Breast epithelium (tissue), 4 donors: ENCODE results near the gene NDUFAF8. TPM values are rescaled to one million over a fixed set of nuclear protein-coding genes. Genes with fewer than 3 reads are reported as not detected.
A peak's percentile ranks its signal among the peaks of the same experiment; 100 is the strongest.

ENCODE experiments used
- DNase-seq, 2 donors: peaks; one replicate each; pipeline ENCODE4 v3.0.0-alpha.2; 2019; ENCODE audit warnings: low spot score in 2 of 2
- H3K27ac ChIP-seq, 2 donors: fragments of 200-600 bp; sonication (generic) in 1 of 2; one replicate each; pipeline ENCODE4 v1.5.1; 2016 to 2019; ENCODE audit warnings: mild to moderate bottlenecking in 1 of 2
- H3K27me3 ChIP-seq, 2 donors: fragments of 200-600 bp; sonication (generic) in 1 of 2; one replicate each; pipeline versions ENCODE4 v1.5.1 to v1.6.0; 2017 to 2019; ENCODE audit warnings: control low read depth in 1 of 2, mild to moderate bottlenecking in 1 of 2
- H3K36me3 ChIP-seq: fragments of 200-600 bp; one replicate; pipeline ENCODE4 v1.5.1; 2019
- H3K4me1 ChIP-seq, 2 donors: fragments of 200-600 bp; sonication (generic); one replicate each; pipeline ENCODE4 v1.5.1; 2016 to 2019; ENCODE audit warnings: control low read depth in 1 of 2
- H3K4me3 ChIP-seq, 3 donors: fragments of 200-600 bp; sonication (generic); 1 replicate in 2 of 3; 2 replicates in 1 of 3; pipeline ENCODE4 v1.5.1; 2016 to 2019; ENCODE audit warnings: mild to moderate bottlenecking in 3 of 3, moderate library complexity in 2 of 3
- H3K9me3 ChIP-seq, 2 donors: fragments of 200-600 bp; sonication (generic) in 1 of 2; one replicate each; pipeline ENCODE4 v1.5.1; 2016 to 2019; ENCODE audit warnings: control low read depth in 1 of 2
- CTCF ChIP-seq, 3 donors: fragments of 450-650 bp; IDR thresholded peaks; one replicate each; pipeline ENCODE4 v1.5.1; 2016 to 2017; ENCODE audit warnings: antibody characterized with exemption in 3 of 3, mild to moderate bottlenecking in 3 of 3, moderate library complexity in 3 of 3
- POLR2A ChIP-seq: fragments of 450-650 bp; IDR thresholded peaks from one replicate; pipeline ENCODE4 v1.6.1; 2016; ENCODE audit warnings: antibody characterized with exemption, mild to moderate bottlenecking, moderate library complexity
- POLR2AphosphoS5 ChIP-seq, 3 donors: sonication (generic); formaldehyde crosslinking; IDR thresholded peaks; one replicate each; pipeline ENCODE4 v1.6.1; 2017; ENCODE audit warnings: antibody characterized with exemption in 3 of 3
- intact Hi-C: fragments of 100-400 bp; cut with DNase I; formaldehyde crosslinking; loops from one replicate; pipeline ENCODE4 v1.15.1; 2023; ENCODE audit warnings: low total_unique reads
- total RNA-seq, 3 donors: library from RNA; depleted of rRNA; stranded (reverse); fragments of >200 nt; gene quantifications; one replicate each; pipeline ENCODE4 v1.1.0, GENCODE V29; 2016

Gene NDUFAF8
- total RNA-seq, 3 donors from 2014 or later, result 34.2 to 39.7 (median 35.2) TPM

- TF ChIP-seq POLR2A, result no peak
- TF ChIP-seq POLR2AphosphoS5 (IDR thresholded peaks at IDR 0.05), result peak in 1 of 3 donors; percentile 14
- no peak for TF ChIP-seq CTCF (IDR thresholded peaks at IDR 0.05)
- Histone ChIP-seq H3K9me3 (no peaks in the 10 kb centered on the region), H3K27ac (peak overlapping the region; percentile 31 to 85), H3K4me3 (peak overlapping the region; percentile 29 to 63 (median 38)), H3K27me3 (no peaks in the 10 kb centered on the region), H3K4me1 (no peaks in the 10 kb centered on the region), H3K36me3 (no peaks in the 10 kb centered on the region)
- intact Hi-C loops, result no loop called here
- DNase-seq, result no peak
Measured at GRCh38 chr17:81285179-81285878, 46.2 kb downstream of the NDUFAF8 start.

- Histone ChIP-seq H3K4me1 (no peaks in the 10 kb centered on the region), H3K36me3 (no peaks in the 10 kb centered on the region), H3K27ac (peak overlapping the region; percentile 31 to 85), H3K4me3 (peak overlapping the region; percentile 29 to 63 (median 38)), H3K9me3 (no peaks in the 10 kb centered on the region), H3K27me3 (no peaks in the 10 kb centered on the region)
- TF ChIP-seq POLR2AphosphoS5 (IDR thresholded peaks at IDR 0.05) (no peak), CTCF (IDR thresholded peaks at IDR 0.05) (no peak), POLR2A (no peak)
- no peak for DNase-seq
- intact Hi-C loops, result no loop called here
Measured at GRCh38 chr17:81285894-81286293, 46.8 kb downstream of the NDUFAF8 start.

- Histone ChIP-seq H3K9me3 (no peaks in the 10 kb centered on the region), H3K36me3 (no peaks in the 10 kb centered on the region), H3K4me1 (no peaks in the 10 kb centered on the region), H3K27me3 (no peaks in the 10 kb centered on the region), H3K4me3 (no peak overlapping the region), H3K27ac (peak overlapping the region in 1 of 2 donors; percentile 85)
- no peak for DNase-seq
- intact Hi-C loops, result no loop called here
- TF ChIP-seq POLR2AphosphoS5 (IDR thresholded peaks at IDR 0.05) (no peak), CTCF (IDR thresholded peaks at IDR 0.05) (no peak), POLR2A (no peak)
Measured at GRCh38 chr17:81286491-81287145, 47.5 kb downstream of the NDUFAF8 start.

GRCh38 chr17:81287152-81287551 is 48.0 kb downstream of the NDUFAF8 start:
- intact Hi-C loops, result no loop called here
- no peaks in the 10 kb centered on the region for H3K9me3 ChIP-seq
- H3K36me3 ChIP-seq, result no peaks in the 10 kb centered on the region
- no peak for DNase-seq
- H3K27me3 ChIP-seq, result no peaks in the 10 kb centered on the region
- TF ChIP-seq CTCF (IDR thresholded peaks at IDR 0.05) (no peak), POLR2A (no peak), POLR2AphosphoS5 (IDR thresholded peaks at IDR 0.05) (no peak)
- H3K4me1 ChIP-seq, result no peaks in the 10 kb centered on the region
- H3K4me3 ChIP-seq, result no peak overlapping the region
- no peak overlapping the region for H3K27ac ChIP-seq

- Histone ChIP-seq H3K27ac (no peak overlapping the region), H3K4me3 (no peak overlapping the region), H3K9me3 (no peaks in the 10 kb centered on the region), H3K27me3 (no peaks in the 10 kb centered on the region), H3K4me1 (peaks cover 0 to 5% of the 10 kb centered on the region in 2 donors), H3K36me3 (no peaks in the 10 kb centered on the region)
- TF ChIP-seq POLR2AphosphoS5 (IDR thresholded peaks at IDR 0.05) (no peak), CTCF (IDR thresholded peaks at IDR 0.05) (no peak), POLR2A (no peak)
- intact Hi-C loops, result no loop called here
- DNase-seq, result no peak
Measured at GRCh38 chr17:81287741-81288430, 48.8 kb downstream of the NDUFAF8 start.
